ENCODE results near the gene SSX2IP.

DNA sequence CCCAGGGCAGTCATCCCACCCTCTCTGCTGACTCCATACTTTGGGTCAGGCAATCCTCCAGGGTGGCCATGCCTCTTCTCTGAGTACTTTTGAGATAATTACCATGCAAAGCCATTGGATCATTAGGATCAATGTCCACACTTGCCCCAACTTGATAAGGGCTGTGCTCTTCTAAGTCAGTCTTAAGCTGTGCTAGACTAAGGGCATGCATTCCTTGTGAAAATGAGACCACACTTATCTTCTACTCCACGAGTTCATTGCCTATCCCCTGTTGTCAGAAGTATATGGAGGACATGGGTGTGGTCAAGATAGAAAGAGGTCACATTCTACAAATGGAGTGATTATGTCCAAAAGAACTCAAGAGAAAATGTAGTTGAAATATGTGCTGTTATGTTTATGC is 18.9 kb upstream of the SSX2IP start:
- TF ChIP-seq, protein P1, sequence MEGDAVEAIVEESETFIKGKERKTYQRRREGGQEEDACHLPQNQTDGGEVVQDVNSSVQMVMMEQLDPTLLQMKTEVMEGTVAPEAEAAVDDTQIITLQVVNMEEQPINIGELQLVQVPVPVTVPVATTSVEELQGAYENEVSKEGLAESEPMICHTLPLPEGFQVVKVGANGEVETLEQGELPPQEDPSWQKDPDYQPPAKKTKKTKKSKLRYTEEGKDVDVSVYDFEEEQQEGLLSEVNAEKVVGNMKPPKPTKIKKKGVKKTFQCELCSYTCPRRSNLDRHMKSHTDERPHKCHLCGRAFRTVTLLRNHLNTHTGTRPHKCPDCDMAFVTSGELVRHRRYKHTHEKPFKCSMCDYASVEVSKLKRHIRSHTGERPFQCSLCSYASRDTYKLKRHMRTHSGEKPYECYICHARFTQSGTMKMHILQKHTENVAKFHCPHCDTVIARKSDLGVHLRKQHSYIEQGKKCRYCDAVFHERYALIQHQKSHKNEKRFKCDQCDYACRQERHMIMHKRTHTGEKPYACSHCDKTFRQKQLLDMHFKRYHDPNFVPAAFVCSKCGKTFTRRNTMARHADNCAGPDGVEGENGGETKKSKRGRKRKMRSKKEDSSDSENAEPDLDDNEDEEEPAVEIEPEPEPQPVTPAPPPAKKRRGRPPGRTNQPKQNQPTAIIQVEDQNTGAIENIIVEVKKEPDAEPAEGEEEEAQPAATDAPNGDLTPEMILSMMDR (conservative IDR thresholded peaks at IDR 0.05; ENCODE audit: low read depth, low read length) = no peak
- no peak for TF ChIP-seq EZH2phosphoT487 (IDR thresholded peaks at IDR 0.05; ENCODE audit: borderline replicate concordance, low read length)
- TF ChIP-seq EZH2 (IDR thresholded peaks at IDR 0.05; ENCODE audit: low read length, unreplicated experiment) = no peak
